Testis (tissue), 3 donors: ENCODE results near the gene ERC2. TPM values are rescaled to one million over a fixed set of nuclear protein-coding genes. Genes with fewer than 3 reads are reported as not detected.

Experiments used
- DNase-seq: peaks from one replicate; pipeline ENCODE4 v3.0.0-alpha.2; 2019
- H3K27ac ChIP-seq, 2 donors: fragments of 200-600 bp; sonication (generic); one replicate each; pipeline ENCODE4 v1.5.1; 2019
- H3K27me3 ChIP-seq: fragments of 200-600 bp; sonication (generic); one replicate; pipeline ENCODE4 v1.5.1; 2019
- H3K36me3 ChIP-seq: fragments of 200-600 bp; sonication (generic); one replicate; pipeline ENCODE4 v1.5.1; 2017; ENCODE audit warnings: low read depth; ENCODE audit errors: missing control alignments
- H3K4me1 ChIP-seq: fragments of 200-600 bp; sonication (generic); one replicate; pipeline ENCODE4 v1.5.1; 2019
- H3K4me3 ChIP-seq, 2 donors: fragments of 200-600 bp; sonication (generic); one replicate each; pipeline ENCODE4 v1.5.1; 2017 to 2019
- H3K9me3 ChIP-seq: fragments of 200-600 bp; sonication (generic); one replicate; pipeline ENCODE4 v1.5.1; 2017
- CTCF ChIP-seq, 3 experiments: fragments of 450-650 bp in 2 of 3; fragments of 200-600 bp in 1 of 3; sonication (generic) in 1 of 3; IDR thresholded peaks; one replicate each; pipeline ENCODE4 v1.5.1; 2016 to 2019; ENCODE audit warnings: antibody characterized with exemption in 3 of 3, mild to moderate bottlenecking in 2 of 3, moderate library complexity in 1 of 3
- POLR2A ChIP-seq: fragments of 450-650 bp; IDR thresholded peaks from one replicate; pipeline ENCODE4 v1.6.1; 2017; ENCODE audit warnings: antibody characterized with exemption, mild to moderate bottlenecking, moderate library complexity
- WGBS, 2 donors: methylation state at CpG; one replicate each; pipeline ENCODE4 v1.1.5; 2018; 5-methylcytosine and 5-hydroxymethylcytosine counted together
- intact Hi-C: fragments of 100-400 bp; cut with DNase I; formaldehyde crosslinking; loops from one replicate; pipeline ENCODE4 v1.15.1; 2023; ENCODE audit warnings: low total_unique reads
- polyA plus RNA-seq: library from polyadenylated mRNA; stranded (reverse); fragments of 350-450 nt; fragmentation: Illumina TruSeq; extraction: RNeasy Lipid Tissue Mini Kit (QIAGEN cat#74804); gene quantifications from one replicate; pipeline ENCODE4 v1.2.3, GENCODE V29; 2014; ENCODE audit warnings: low read depth, low replicate concordance; ENCODE audit not compliant: insufficient read depth
- total RNA-seq, 2 donors: library from RNA; depleted of rRNA; stranded (reverse); fragments of >200 nt; gene quantifications; one replicate each; pipeline ENCODE4 v1.2.3, GENCODE V29; 2016

ERC2 gene
- total and polyA plus RNA-seq, 3 donors from 2014 or later = 1.9 to 6.1 (median 5.9) TPM

- TF ChIP-seq CTCF (IDR thresholded peaks at IDR 0.05) (no peak), POLR2A (no peak)
- intact Hi-C loops = no loop called here
- no peak overlapping the region for H3K27ac ChIP-seq
- H3K9me3 ChIP-seq = no peaks in the 10 kb centered on the region
- H3K4me1 ChIP-seq = peaks cover 6% of the 10 kb centered on the region
- DNase-seq = no peak
- WGBS, 2 donors = 74 to 81% methylated on average over 3 of the region's 3 CpGs
- no peak overlapping the region for H3K4me3 ChIP-seq
- H3K27me3 ChIP-seq = no peaks in the 10 kb centered on the region
- no peaks in the 10 kb centered on the region for H3K36me3 ChIP-seq
Observed at GRCh38 chr3:56471771-56472170, 3.5 kb upstream of the ERC2 start.

GRCh38 chr3:56469141-56469540 is 874 bp upstream of the ERC2 start:
- H3K4me1 ChIP-seq = peaks cover 6% of the 10 kb centered on the region
- WGBS, 2 donors = 40 to 66% methylated on average over 3 of the region's 3 CpGs
- intact Hi-C loops = no loop called here
- no peak overlapping the region for H3K4me3 ChIP-seq
- no peaks in the 10 kb centered on the region for H3K27me3 ChIP-seq
- TF ChIP-seq POLR2A = no peak
- TF ChIP-seq CTCF (IDR thresholded peaks at IDR 0.05) = no peak
- no peak overlapping the region for H3K27ac ChIP-seq
- no peaks in the 10 kb centered on the region for H3K9me3 ChIP-seq
- no peaks in the 10 kb centered on the region for H3K36me3 ChIP-seq
- DNase-seq = no peak

GRCh38 chr3:56467801-56468183 is 475 bp downstream of the ERC2 start:
- no peaks in the 10 kb centered on the region for H3K36me3 ChIP-seq
- intact Hi-C loops = no loop called here
- no peaks in the 10 kb centered on the region for H3K27me3 ChIP-seq
- DNase-seq = no peak
- no peak overlapping the region for H3K27ac ChIP-seq
- peaks cover 6% of the 10 kb centered on the region for H3K4me1 ChIP-seq
- no peaks in the 10 kb centered on the region for H3K9me3 ChIP-seq
- no peak for TF ChIP-seq CTCF (IDR thresholded peaks at IDR 0.05)
- TF ChIP-seq POLR2A = no peak
- 0 to 1% methylated on average over 4 to 17 of the region's 28 CpGs for WGBS, 2 donors
- peak overlapping the region; percentile 43 to 66 for H3K4me3 ChIP-seq

GRCh38 chr3:56467108-56467507 is 1.2 kb downstream of the ERC2 start:
- no peak overlapping the region for H3K27ac ChIP-seq
- peak overlapping the region; percentile 43 to 66 for H3K4me3 ChIP-seq
- intact Hi-C loops = no loop called here
- 2 to 3% methylated on average over 14 of the region's 14 CpGs for WGBS, 2 donors
- H3K36me3 ChIP-seq = no peaks in the 10 kb centered on the region
- H3K27me3 ChIP-seq = no peaks in the 10 kb centered on the region
- H3K4me1 ChIP-seq = peaks cover 6% of the 10 kb centered on the region
- TF ChIP-seq CTCF (IDR thresholded peaks at IDR 0.05) (no peak), POLR2A (no peak)
- peak; percentile 91 for DNase-seq
- H3K9me3 ChIP-seq = no peaks in the 10 kb centered on the region

- Histone ChIP-seq H3K9me3 (no peaks in the 10 kb centered on the region), H3K27ac (no peak overlapping the region), H3K27me3 (no peaks in the 10 kb centered on the region), H3K36me3 (no peaks in the 10 kb centered on the region), H3K4me1 (no peaks in the 10 kb centered on the region), H3K4me3 (no peak overlapping the region)
- intact Hi-C loops = no loop called here
- no peak for TF ChIP-seq POLR2A
- TF ChIP-seq CTCF (IDR thresholded peaks at IDR 0.05) = no peak
- 54 to 75% methylated on average over 3 of the region's 3 CpGs for WGBS, 2 donors
- DNase-seq = no peak
Observed at GRCh38 chr3:56459719-56460118, 8.5 kb downstream of the ERC2 start.
